H1 (cell line): ENCODE measurements around the gene VSTM2L. TPM values are rescaled to one million over a fixed set of nuclear protein-coding genes. Genes with fewer than 3 reads are reported as not detected.

Source experiments
- CTCF ChIA-PET: fragments of 300-600 bp; sonication (Branson Sonifier 250); formaldehyde crosslinking; loops from one replicate; lab custom pipeline; 2021; ENCODE audit not compliant: partially characterized antibody; lab: Charles Lee
- POLR2A ChIA-PET: fragments of 300-600 bp; sonication (Branson Sonifier 250); formaldehyde crosslinking; loops from one replicate; lab custom pipeline; 2021; ENCODE audit warnings: inconsistent platforms; ENCODE audit not compliant: partially characterized antibody; lab: Charles Lee
- DNase-seq, 2 experiments: peaks; one replicate each; pipeline versions ENCODE4 v3.0.0 to v3.0.0-alpha.2; 2010 to 2022; ENCODE audit warnings: low spot score in 2 of 2, low read depth in 1 of 2, mixed read lengths in 1 of 2
- FAIRE-seq: peaks from 2 replicates; lab custom pipeline; 2011; peaks lifted over from hg19 to GRCh38; lab: Jason Lieb, UNC
- H2AFZ ChIP-seq: 2 replicates; pipeline ENCODE4 v1.8.1; 2012; ENCODE audit warnings: low read length, inconsistent platforms
- H2AK5ac ChIP-seq: 2 replicates; pipeline ENCODE4 v1.6.1; 2013; ENCODE audit warnings: low read depth, low read length
- H2BK120ac ChIP-seq: replicated peaks from 2 replicates; pipeline ENCODE3; 2013; ENCODE audit warnings: low read depth, low read length, inconsistent platforms
- H2BK12ac ChIP-seq: 2 replicates; pipeline ENCODE4 v1.6.1; 2013; ENCODE audit warnings: low read depth, low read length
- H2BK15ac ChIP-seq: 2 replicates; pipeline ENCODE4 v1.6.1; 2013; ENCODE audit warnings: low read length
- H2BK20ac ChIP-seq: 2 replicates; pipeline ENCODE4 v1.6.1; 2013; ENCODE audit warnings: low read length
- H2BK5ac ChIP-seq: 2 replicates; pipeline ENCODE4 v1.6.1; 2013; ENCODE audit warnings: low read depth, low read length
- H3K14ac ChIP-seq: 2 replicates; pipeline ENCODE4 v1.6.1; 2013; ENCODE audit warnings: inconsistent platforms; ENCODE audit not compliant: insufficient read length
- H3K18ac ChIP-seq: 2 replicates; pipeline ENCODE4 v1.6.1; 2013; ENCODE audit warnings: low read length; ENCODE audit errors: extremely low read depth
- H3K23ac ChIP-seq: 2 replicates; pipeline ENCODE4 v1.6.1; 2013; ENCODE audit warnings: inconsistent platforms; ENCODE audit not compliant: insufficient read length
- H3K23me2 ChIP-seq: 2 replicates; pipeline ENCODE4 v1.6.1; 2013; ENCODE audit warnings: low read depth, low read length
- H3K27ac ChIP-seq: 2 replicates; pipeline ENCODE4 v1.6.1; 2011; ENCODE audit warnings: low read depth, low read length, inconsistent platforms
- H3K27me3 ChIP-seq, 4 experiments: replicated peaks in 1 of 4; 1 replicate in 1 of 4; 2 replicates in 3 of 4; pipeline versions ENCODE4 v1.6.1 to v1.8.1; 2011 to 2013; ENCODE audit warnings: low read length in 3 of 4, mild to moderate bottlenecking in 3 of 4, inconsistent platforms in 2 of 4, mixed read lengths in 2 of 4, moderate library complexity in 1 of 4; ENCODE audit not compliant: control insufficient read depth in 3 of 4, insufficient read depth in 3 of 4; ENCODE audit errors: extremely low read depth in 1 of 4
- H3K36me3 ChIP-seq, 4 experiments: 2 replicates each; pipeline versions ENCODE4 v1.6.1 to v1.8.1; 2011 to 2013; ENCODE audit warnings: mild to moderate bottlenecking in 4 of 4, low read length in 3 of 4, moderate library complexity in 2 of 4, control low read depth in 1 of 4, inconsistent platforms in 1 of 4; ENCODE audit not compliant: insufficient read depth in 4 of 4, control insufficient read depth in 2 of 4
- H3K4ac ChIP-seq: replicated peaks from 2 replicates; pipeline ENCODE3; 2013; ENCODE audit warnings: low read length, low read depth, mixed read lengths, inconsistent platforms; ENCODE audit not compliant: insufficient read length
- H3K4me1 ChIP-seq, 4 experiments: replicated peaks in 1 of 4; 1 replicate in 1 of 4; 2 replicates in 3 of 4; pipeline versions ENCODE4 v1.6.1 to v1.8.1; 2011 to 2013; ENCODE audit warnings: low read length in 3 of 4, inconsistent platforms in 2 of 4, mixed read lengths in 1 of 4; ENCODE audit not compliant: insufficient read depth in 4 of 4, control insufficient read depth in 3 of 4
- H3K4me2 ChIP-seq, 2 experiments: 2 replicates each; pipeline versions ENCODE4 v1.6.1 to v1.8.1; 2011 to 2013; ENCODE audit warnings: low read depth in 2 of 2, low read length in 2 of 2, control low read depth in 1 of 2, inconsistent platforms in 1 of 2, mild to moderate bottlenecking in 1 of 2; ENCODE audit not compliant: insufficient read depth in 1 of 2
- H3K4me3 ChIP-seq, 4 experiments: fragments of 200-600, 300-600 bp in 1 of 4; sonication (generic), shearing (Covaris generic), sonication (Bioruptor Twin) in 1 of 4; 2 replicates each; pipeline versions ENCODE4 v1.5.1 to v1.8.1; 2011 to 2016; ENCODE audit warnings: low read length in 4 of 4, low read depth in 3 of 4, control low read depth in 2 of 4, inconsistent platforms in 2 of 4, mild to moderate bottlenecking in 2 of 4, mixed read lengths in 1 of 4, moderate library complexity in 1 of 4; ENCODE audit not compliant: insufficient read depth in 2 of 4; ENCODE audit errors: extremely low read depth in 1 of 4
- H3K56ac ChIP-seq: replicated peaks from 2 replicates; pipeline ENCODE3; 2013; ENCODE audit warnings: low read depth, mild to moderate bottlenecking, mixed read lengths, low read length, inconsistent platforms; ENCODE audit not compliant: insufficient read length
- H3K79me1 ChIP-seq: 2 replicates; pipeline ENCODE4 v1.6.1; 2013; ENCODE audit warnings: low read depth, low read length, control low read depth
- H3K79me2 ChIP-seq, 2 experiments: 2 replicates each; pipeline versions ENCODE4 v1.6.1 to v1.8.1; 2012 to 2013; ENCODE audit warnings: low read length in 2 of 2, mild to moderate bottlenecking in 2 of 2, inconsistent platforms in 1 of 2; ENCODE audit not compliant: insufficient read depth in 2 of 2, control insufficient read depth in 1 of 2
- H3K9ac ChIP-seq, 4 experiments: replicated peaks in 1 of 4; 1 replicate in 1 of 4; 2 replicates in 3 of 4; pipeline versions ENCODE4 v1.6.1 to v1.8.1; 2011 to 2013; ENCODE audit warnings: low read depth in 3 of 4, low read length in 3 of 4, control low read depth in 2 of 4, mild to moderate bottlenecking in 2 of 4, moderate library complexity in 2 of 4, inconsistent platforms in 1 of 4; ENCODE audit errors: extremely low read depth in 1 of 4
- H3K9me3 ChIP-seq, 2 experiments: 2 replicates each; pipeline versions ENCODE4 v1.6.1 to v1.8.1; 2012 to 2013; ENCODE audit warnings: mild to moderate bottlenecking in 2 of 2, moderate library complexity in 2 of 2, control low read depth in 1 of 2, inconsistent platforms in 1 of 2, low read depth in 1 of 2, low read length in 1 of 2, mixed read lengths in 1 of 2; ENCODE audit not compliant: insufficient read depth in 2 of 2
- H4K20me1 ChIP-seq, 2 experiments: replicated peaks in 1 of 2; 2 replicates each; pipeline versions ENCODE3 to v1.8.1; 2011 to 2013; ENCODE audit warnings: inconsistent platforms in 2 of 2, low read length in 2 of 2, mild to moderate bottlenecking in 1 of 2; ENCODE audit not compliant: insufficient read depth in 2 of 2, control insufficient read depth in 1 of 2
- H4K5ac ChIP-seq: 2 replicates; pipeline ENCODE4 v1.6.1; 2013; ENCODE audit warnings: low read length, low read depth, mixed read lengths, inconsistent platforms; ENCODE audit not compliant: insufficient read length
- H4K8ac ChIP-seq: 2 replicates; pipeline ENCODE4 v1.8.0; 2013; ENCODE audit warnings: mild to moderate bottlenecking, moderate library complexity, low read length, inconsistent platforms; ENCODE audit not compliant: insufficient read depth; ENCODE audit errors: extremely low read depth
- H4K91ac ChIP-seq: replicated peaks from 2 replicates; pipeline ENCODE3; 2013; ENCODE audit warnings: low read length, mixed read lengths, inconsistent platforms; ENCODE audit not compliant: insufficient read length
- TEAD4 ChIP-seq: IDR thresholded peaks from 2 replicates; pipeline ENCODE4 v1.6.1; 2012; ENCODE audit warnings: low read depth, low read length, inconsistent platforms, mixed read lengths
- WGBS, 2 experiments: shearing (Covaris generic) in 1 of 2; methylation state at CpG; one replicate each; pipeline versions ENCODE4 v1.1.6 to v1.1.7; 2013 to 2015; ENCODE audit warnings: low lambda C conversion rate in 2 of 2, mixed read lengths in 2 of 2, inconsistent platforms in 1 of 2, low coverage in 1 of 2, missing lambda C conversion rate in 1 of 2; ENCODE audit not compliant: insufficient replicate concordance in 2 of 2, insufficient coverage in 1 of 2, insufficient read length in 1 of 2; ENCODE audit errors: extremely low coverage in 1 of 2, missing lambda C conversion rate in 1 of 2; 5-methylcytosine and 5-hydroxymethylcytosine counted together
- polyA plus RNA-seq, 7 experiments: library from polyadenylated mRNA; depleted of rRNA in 3 of 7; stranded (reverse) in 5 of 7; unstranded in 2 of 7; fragments of >200 nt in 5 of 7; fragments of 200-250 nt in 2 of 7; gene quantifications; 1 replicate in 5 of 7; 2 replicates in 1 of 7; 4 replicates in 1 of 7; pipeline versions ENCODE4 v1.2.1 to v1.2.3, GENCODE V29; 2011 to 2013; ENCODE audit warnings: missing spikeins in 2 of 7, mixed read lengths in 2 of 7
- total RNA-seq: library from RNA; stranded (reverse); fragmentation: NEBNext Ultra II Directional; extraction: Animal tissue kit (Norgen Biotek cat#: 25700); gene quantifications from 2 replicates; pipeline ENCODE4 v1.2.1, GENCODE V29; 2021

VSTM2L gene
- total and polyA plus RNA-seq, 2 of the 8 experiments (the other 6 are each of a cell fraction or from before 2014, with no cell fraction given), result 1.3 to 3.2 TPM

- Histone ChIP-seq H4K20me1 (no peaks in the 10 kb centered on the region), H3K4ac (no peak overlapping the region), H2AK5ac (no peak overlapping the region), H3K18ac (no peak overlapping the region), H2AFZ (no peak overlapping the region), H3K4me2 (no peak overlapping the region), H2BK12ac (no peak overlapping the region), H2BK20ac (no peak overlapping the region), H4K91ac (no peak overlapping the region), H3K4me1 (peaks cover 4 to 23% (median 5%) of the 10 kb centered on the region in 4 experiments), H3K36me3 (no peaks in the 10 kb centered on the region), H4K5ac (no peak overlapping the region), H2BK5ac (no peak overlapping the region), H3K79me1 (no peaks in the 10 kb centered on the region), H3K4me3 (no peak overlapping the region), H3K23me2 (no peaks in the 10 kb centered on the region; the same call in 1 of the 2 replicates), H3K9me3 (0 out of 4 replicates have a peak, but pooled peaks cover 0 to 4% of the 10 kb centered on the region in 2 experiments)
- 86% methylated on average over 12 of the region's 12 CpGs; no CpG with 5 or more reads in 1 of the 2 experiments for WGBS, 2 experiments
- FAIRE-seq, result no peak
- POLR2A ChIA-PET, result interaction anchor here (1.2 kb wide), 1 partner anchor 185 kb away, joined by 3 read pairs; no protein-coding TSS in a partner anchor
- CTCF ChIA-PET, result interaction anchor here (0.5 to 1.9 kb wide), 4 partner anchors 30 to 806 kb away, joined by 3 to 7 read pairs (median 4); no protein-coding TSS in a partner anchor
- TF ChIP-seq TEAD4, result no peak
- TF ChIP-seq, all 59 proteins: peak for 0
- Histone ChIP-seq H3K27ac (no peak overlapping the region), H2BK15ac (no peak overlapping the region), H3K9ac (no peak overlapping the region), H2BK120ac (no peak overlapping the region), H4K8ac (no peak overlapping the region), H3K23ac (no peak overlapping the region), H3K56ac (no peak overlapping the region), H3K27me3 (peaks cover 0 to 11% (median 2%) of the 10 kb centered on the region in 4 experiments; a peak in 2 of 7 replicates), H3K79me2 (no peaks in the 10 kb centered on the region), H3K14ac (no peak overlapping the region)
- peak in 1 of 2 experiments; percentile 39 for DNase-seq
Observed at GRCh38 chr20:37973059-37973910, 70.4 kb downstream of the VSTM2L start.
